ENCODE measurements around the gene CPA2. TPM values are rescaled to one million over a fixed set of nuclear protein-coding genes. Genes with fewer than 3 reads are reported as not detected.
A peak's percentile ranks its signal among the peaks of the same experiment; 100 is the strongest.
"Not testable (repeated sequence)": the region's sequence is repeated elsewhere in the genome, so short reads cannot be mapped to it uniquely, and the experiment has no call there.

Gene CPA2
- total RNA-seq, 4 donors from 2014 or later: 1.2 TPM; not detected in 3

- Histone ChIP-seq H3K27me3 (no peaks in the 10 kb centered on the region), H3K36me3 (no peaks in the 10 kb centered on the region), H3K9me3 (no peaks in the 10 kb centered on the region), H3K4me3 (no peak overlapping the region), H3K27ac (peak overlapping the region; percentile 13 to 38), H3K4me1 (no peaks in the 10 kb centered on the region)
- no peak for DNase-seq
- intact Hi-C loops (cut with DNase I; ENCODE audit: low total_unique reads): no loop called here
- TF ChIP-seq POLR2A (IDR thresholded peaks at IDR 0.05): no peak
- TF ChIP-seq CTCF (IDR thresholded peaks at IDR 0.05): no peak
These were observed 42.5 kb upstream of the CPA2 start for GRCh38 chr7:130224210-130224609.

GRCh38 chr7:130224923-130225322, 41.7 kb upstream of the CPA2 start:
- H3K36me3 ChIP-seq; H3K27me3 ChIP-seq; H3K4me1 ChIP-seq; H3K4me3 ChIP-seq; intact Hi-C loops (cut with DNase I; ENCODE audit: low total_unique reads); H3K9me3 ChIP-seq: not testable (repeated sequence)
- peak overlapping the region; percentile 38 to 40 for H3K27ac ChIP-seq
- DNase-seq: peak in 1 of 2 donors; percentile 40

- no peaks in the 10 kb centered on the region for H3K9me3 ChIP-seq
- H3K27ac ChIP-seq: no peak overlapping the region
- H3K27me3 ChIP-seq: no peaks in the 10 kb centered on the region
- intact Hi-C loops (cut with DNase I; ENCODE audit: low total_unique reads): no loop called here
- H3K4me1 ChIP-seq: no peaks in the 10 kb centered on the region
- H3K4me3 ChIP-seq: no peak overlapping the region
- H3K36me3 ChIP-seq: no peaks in the 10 kb centered on the region
- TF ChIP-seq POLR2A (IDR thresholded peaks at IDR 0.05) (no peak), CTCF (IDR thresholded peaks at IDR 0.05) (no peak)
- no peak for DNase-seq
These were observed 40.3 kb upstream of the CPA2 start for GRCh38 chr7:130226333-130226732.

- H3K4me1 ChIP-seq: no peaks in the 10 kb centered on the region
- H3K9me3 ChIP-seq: no peaks in the 10 kb centered on the region
- TF ChIP-seq POLR2A (IDR thresholded peaks at IDR 0.05) (no peak), CTCF (IDR thresholded peaks at IDR 0.05) (no peak)
- no peak for DNase-seq
- intact Hi-C loops (cut with DNase I; ENCODE audit: low total_unique reads): no loop called here
- no peaks in the 10 kb centered on the region for H3K27me3 ChIP-seq
- H3K4me3 ChIP-seq: no peak overlapping the region
- H3K36me3 ChIP-seq: no peaks in the 10 kb centered on the region
- H3K27ac ChIP-seq: peak overlapping the region; percentile 47 to 73
These were observed 38.6 kb upstream of the CPA2 start for GRCh38 chr7:130227883-130228575.

- H3K36me3 ChIP-seq: no peaks in the 10 kb centered on the region
- H3K4me1 ChIP-seq: no peaks in the 10 kb centered on the region
- no peaks in the 10 kb centered on the region for H3K9me3 ChIP-seq
- DNase-seq: no peak
- H3K4me3 ChIP-seq: no peak overlapping the region
- TF ChIP-seq POLR2A (IDR thresholded peaks at IDR 0.05) (no peak), CTCF (IDR thresholded peaks at IDR 0.05) (no peak)
- peak overlapping the region; percentile 63 to 73 for H3K27ac ChIP-seq
- intact Hi-C loops (cut with DNase I; ENCODE audit: low total_unique reads): no loop called here
- H3K27me3 ChIP-seq: no peaks in the 10 kb centered on the region
These were observed 37.7 kb upstream of the CPA2 start for GRCh38 chr7:130228840-130229502.

- H3K9me3 ChIP-seq; intact Hi-C loops (cut with DNase I; ENCODE audit: low total_unique reads); H3K4me3 ChIP-seq; H3K27me3 ChIP-seq; DNase-seq; H3K4me1 ChIP-seq; H3K36me3 ChIP-seq: not testable (repeated sequence)
- H3K27ac ChIP-seq: peak overlapping the region; percentile 63 to 73
These were observed 36.7 kb upstream of the CPA2 start for GRCh38 chr7:130229981-130230380.
